MM.1S (cell line): Measurements from ENCODE around the gene ERAS.

Experiments
- EZH2 ChIP-seq: fragments of 300-600 bp; sonication (generic); optimal IDR thresholded peaks from 2 replicates; pipeline ENCODE3; 2017; ENCODE audit warnings: low read depth, mild to moderate bottlenecking, antibody characterized with exemption, low read length, mixed read lengths
- TF ChIP-seq, protein P1 (sequence below): fragments of 300-600 bp; sonication (generic); IDR thresholded peaks from 2 replicates; pipeline ENCODE4 v1.5.1; 2016; ENCODE audit warnings: antibody characterized with exemption, low read length, mixed read lengths

DNA sequence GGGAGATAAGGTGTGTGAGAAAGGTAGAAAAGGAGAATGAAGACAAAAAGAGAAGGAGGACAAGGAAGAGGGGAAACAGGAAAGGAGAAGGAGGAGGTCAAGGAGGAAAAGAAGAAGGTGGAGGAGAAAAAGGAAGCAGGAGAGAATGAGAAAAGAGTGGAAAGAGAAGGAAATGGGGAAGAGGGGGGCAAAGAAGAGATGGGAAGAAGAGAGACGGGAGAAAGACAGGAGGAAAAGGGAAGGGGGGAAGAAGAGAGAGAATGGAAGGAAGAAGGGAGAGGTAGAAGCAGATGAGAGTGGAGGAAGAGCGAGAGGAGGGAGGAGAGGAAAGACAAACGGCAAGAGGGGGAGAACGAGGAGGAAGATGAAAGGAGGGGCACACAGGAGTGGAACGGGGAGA lies 35.8 kb upstream of the ERAS start:
- TF ChIP-seq, protein P1, sequence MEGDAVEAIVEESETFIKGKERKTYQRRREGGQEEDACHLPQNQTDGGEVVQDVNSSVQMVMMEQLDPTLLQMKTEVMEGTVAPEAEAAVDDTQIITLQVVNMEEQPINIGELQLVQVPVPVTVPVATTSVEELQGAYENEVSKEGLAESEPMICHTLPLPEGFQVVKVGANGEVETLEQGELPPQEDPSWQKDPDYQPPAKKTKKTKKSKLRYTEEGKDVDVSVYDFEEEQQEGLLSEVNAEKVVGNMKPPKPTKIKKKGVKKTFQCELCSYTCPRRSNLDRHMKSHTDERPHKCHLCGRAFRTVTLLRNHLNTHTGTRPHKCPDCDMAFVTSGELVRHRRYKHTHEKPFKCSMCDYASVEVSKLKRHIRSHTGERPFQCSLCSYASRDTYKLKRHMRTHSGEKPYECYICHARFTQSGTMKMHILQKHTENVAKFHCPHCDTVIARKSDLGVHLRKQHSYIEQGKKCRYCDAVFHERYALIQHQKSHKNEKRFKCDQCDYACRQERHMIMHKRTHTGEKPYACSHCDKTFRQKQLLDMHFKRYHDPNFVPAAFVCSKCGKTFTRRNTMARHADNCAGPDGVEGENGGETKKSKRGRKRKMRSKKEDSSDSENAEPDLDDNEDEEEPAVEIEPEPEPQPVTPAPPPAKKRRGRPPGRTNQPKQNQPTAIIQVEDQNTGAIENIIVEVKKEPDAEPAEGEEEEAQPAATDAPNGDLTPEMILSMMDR: no peak
- TF ChIP-seq EZH2: no peak
